Left lung (tissue), 10 donors: ENCODE data around the gene STK40. TPM values are rescaled to one million over a fixed set of nuclear protein-coding genes. Genes with fewer than 3 reads are reported as not detected.
A peak's percentile ranks its signal among the peaks of the same experiment; 100 is the strongest.

Source experiments
- ATAC-seq: fragments of 200-7000 bp; cut with Tn5 transposase; one replicate; pipeline ENCODE4 v1.9.1; 2020; ENCODE audit warnings: moderate library complexity
- DNase-seq, 4 donors: peaks; one replicate each; pipeline ENCODE4 v3.0.0-alpha.2; 2013 to 2020
- H3K27ac ChIP-seq, 2 donors: fragments of 200-600 bp; sonication (generic) in 1 of 2; one replicate each; pipeline versions ENCODE4 v1.5.0 to v1.8.0; 2020 to 2021
- H3K27me3 ChIP-seq, 2 donors: fragments of 200-600 bp; sonication (generic) in 1 of 2; one replicate each; pipeline versions ENCODE4 v1.5.0 to v1.8.0; 2020 to 2021
- H3K36me3 ChIP-seq, 2 donors: fragments of 200-600 bp; sonication (generic) in 1 of 2; one replicate each; pipeline versions ENCODE4 v1.5.0 to v1.8.0; 2020 to 2021
- H3K4me1 ChIP-seq, 2 donors: fragments of 200-600 bp; one replicate each; pipeline ENCODE4 v1.8.0; 2021
- H3K4me3 ChIP-seq, 2 donors: fragments of 200-600 bp; sonication (generic) in 1 of 2; one replicate each; pipeline versions ENCODE4 v1.5.0 to v1.8.0; 2020 to 2021; ENCODE audit warnings: mild to moderate bottlenecking in 1 of 2
- H3K9me3 ChIP-seq, 2 donors: fragments of 200-600 bp; sonication (generic) in 1 of 2; one replicate each; pipeline versions ENCODE4 v1.5.0 to v1.8.0; 2020 to 2021
- intact Hi-C, 2 donors: fragments of 100-400 bp; cut with DNase I; formaldehyde crosslinking; loops; one replicate each; pipeline versions ENCODE4 v1.11.2 to v1.14.2; 2022
- polyA plus RNA-seq, 6 donors: library from polyadenylated mRNA; unstranded; fragments of 120-200 nt; gene quantifications; one replicate each; pipeline ENCODE4 v1.2.1, GENCODE V29; 2013; ENCODE audit not compliant: insufficient read length in 6 of 6
- total RNA-seq, 2 donors: library from RNA; stranded (reverse); fragmentation: NEBNext Ultra II Directional; extraction: Animal tissue kit (Norgen Biotek cat#: 25700); gene quantifications; one replicate each; pipeline ENCODE4 v1.2.1, GENCODE V29; 2021
- TF ChIP-seq, protein P1 (sequence below), 2 donors: fragments of 200-600 bp; sonication (generic) in 1 of 2; IDR thresholded peaks; one replicate each; pipeline versions ENCODE4 v1.5.0 to v1.8.0; 2021; ENCODE audit warnings: antibody characterized with exemption in 2 of 2
- donor health status: DM: no; HTN: yes; CAD: no.
- donor health status: DM: no; HTN: no; CAD: no.

The STK40 gene
- total and polyA plus RNA-seq, 8 donors = 29.3 to 97.7 (median 35.7) TPM

DNA sequence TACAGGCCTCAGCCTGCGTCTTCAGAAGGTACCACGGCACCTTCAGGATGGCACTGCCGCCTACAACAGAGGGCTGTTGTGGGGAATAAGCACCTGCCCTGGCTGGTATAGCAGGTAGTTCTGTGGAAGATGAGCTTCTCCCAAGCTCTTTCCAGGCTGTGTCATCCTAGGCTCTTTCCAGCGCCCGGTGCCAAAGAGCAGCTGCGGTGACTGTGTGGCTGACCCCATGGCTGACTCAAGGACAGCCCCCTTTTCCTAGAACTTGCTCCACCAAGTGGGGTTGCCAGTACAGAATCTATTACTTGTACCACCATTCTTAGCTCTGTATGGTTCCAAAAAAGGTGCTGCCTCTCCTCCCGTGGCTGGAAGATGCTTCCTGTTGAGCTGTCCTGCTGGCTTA is 40.4 kb downstream of the STK40 start:
- no peak overlapping the region for H3K27ac ChIP-seq
- no peaks in the 10 kb centered on the region for H3K27me3 ChIP-seq
- TF ChIP-seq, protein P1, sequence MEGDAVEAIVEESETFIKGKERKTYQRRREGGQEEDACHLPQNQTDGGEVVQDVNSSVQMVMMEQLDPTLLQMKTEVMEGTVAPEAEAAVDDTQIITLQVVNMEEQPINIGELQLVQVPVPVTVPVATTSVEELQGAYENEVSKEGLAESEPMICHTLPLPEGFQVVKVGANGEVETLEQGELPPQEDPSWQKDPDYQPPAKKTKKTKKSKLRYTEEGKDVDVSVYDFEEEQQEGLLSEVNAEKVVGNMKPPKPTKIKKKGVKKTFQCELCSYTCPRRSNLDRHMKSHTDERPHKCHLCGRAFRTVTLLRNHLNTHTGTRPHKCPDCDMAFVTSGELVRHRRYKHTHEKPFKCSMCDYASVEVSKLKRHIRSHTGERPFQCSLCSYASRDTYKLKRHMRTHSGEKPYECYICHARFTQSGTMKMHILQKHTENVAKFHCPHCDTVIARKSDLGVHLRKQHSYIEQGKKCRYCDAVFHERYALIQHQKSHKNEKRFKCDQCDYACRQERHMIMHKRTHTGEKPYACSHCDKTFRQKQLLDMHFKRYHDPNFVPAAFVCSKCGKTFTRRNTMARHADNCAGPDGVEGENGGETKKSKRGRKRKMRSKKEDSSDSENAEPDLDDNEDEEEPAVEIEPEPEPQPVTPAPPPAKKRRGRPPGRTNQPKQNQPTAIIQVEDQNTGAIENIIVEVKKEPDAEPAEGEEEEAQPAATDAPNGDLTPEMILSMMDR (IDR thresholded peaks at IDR 0.05) = no peak
- ATAC-seq (no peak), DNase-seq (no peak)
- intact Hi-C loops = no loop called here
- peaks cover 0 to 99% of the 10 kb centered on the region in 2 donors for H3K36me3 ChIP-seq
- no peak overlapping the region for H3K4me3 ChIP-seq
- H3K4me1 ChIP-seq = peaks cover 4 to 41% of the 10 kb centered on the region in 2 donors
- no peaks in the 10 kb centered on the region for H3K9me3 ChIP-seq

DNA sequence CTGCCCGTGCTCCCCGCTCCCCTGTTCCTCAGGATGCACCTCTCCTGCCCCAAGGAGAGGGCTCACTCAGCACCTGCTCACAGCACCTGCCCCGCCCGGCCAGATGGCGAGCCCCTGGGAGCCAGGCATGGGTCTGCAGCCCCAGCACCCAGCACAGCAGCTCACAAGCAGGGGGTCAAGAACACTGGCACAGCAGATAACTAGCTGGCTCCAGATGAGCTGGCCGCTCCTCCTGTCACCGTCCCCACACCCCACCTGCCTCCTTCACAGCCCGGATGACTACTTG is 41.4 kb downstream of the STK40 start:
- TF ChIP-seq, protein P1 (IDR thresholded peaks at IDR 0.05) = no peak
- Histone ChIP-seq H3K36me3 (peaks cover 0 to 99% of the 10 kb centered on the region in 2 donors), H3K4me1 (peaks cover 0 to 39% of the 10 kb centered on the region in 2 donors), H3K4me3 (no peak overlapping the region), H3K27me3 (no peaks in the 10 kb centered on the region), H3K27ac (no peak overlapping the region), H3K9me3 (no peaks in the 10 kb centered on the region)
- DNase-seq (no peak), ATAC-seq (no peak)
- intact Hi-C loops = loop anchor here in 1 of 2 donors (5.0 kb wide), 1 partner anchor 73 kb away; no protein-coding TSS in a partner anchor

DNA sequence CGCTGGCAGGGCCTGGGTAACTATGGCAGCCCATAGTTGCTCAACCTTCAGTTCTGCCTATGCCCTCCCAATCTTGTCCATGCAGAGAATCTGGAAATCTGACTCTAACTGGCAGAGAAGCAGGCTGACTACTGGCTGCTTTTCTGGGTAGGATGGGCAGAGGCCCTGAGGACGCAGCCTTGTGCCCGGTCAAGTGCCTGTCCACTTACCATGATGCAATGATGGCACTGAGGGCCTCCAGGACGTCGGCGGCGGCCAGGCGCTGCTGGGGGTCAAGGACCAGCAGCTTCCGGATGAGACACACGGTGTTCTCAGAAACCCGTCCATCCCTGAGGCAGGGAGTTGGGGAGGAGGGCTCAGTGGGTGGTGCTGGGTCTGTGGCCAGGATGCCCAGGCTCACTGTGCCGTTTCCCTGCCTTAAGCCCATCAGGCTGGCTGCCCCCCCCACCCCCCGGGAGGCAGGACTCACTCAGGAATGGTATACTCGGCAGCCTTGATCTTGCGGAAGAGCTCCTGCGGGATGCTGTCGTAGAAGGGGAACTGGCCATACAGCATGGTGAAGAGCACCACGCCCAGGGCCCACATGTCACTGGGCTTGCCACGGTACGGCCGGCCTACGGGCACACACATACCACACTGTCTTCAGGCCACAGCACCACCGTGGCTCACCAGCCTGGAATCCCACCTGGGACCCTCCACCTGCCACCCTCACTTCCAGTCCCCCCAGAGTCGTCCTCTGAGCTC is 41.9 kb downstream of the STK40 start:
- no peak for ATAC-seq
- TF ChIP-seq, protein P1 (IDR thresholded peaks at IDR 0.05) = no peak
- no peak for DNase-seq
- Histone ChIP-seq H3K9me3 (no peaks in the 10 kb centered on the region), H3K4me3 (no peak overlapping the region), H3K27ac (peak overlapping the region in 1 of 2 donors; percentile 72), H3K36me3 (peaks cover 0 to 96% of the 10 kb centered on the region in 2 donors), H3K4me1 (peaks cover 0 to 39% of the 10 kb centered on the region in 2 donors), H3K27me3 (no peaks in the 10 kb centered on the region)
- intact Hi-C loops = loop anchor here in 1 of 2 donors (5.0 kb wide), 1 partner anchor 73 kb away; no protein-coding TSS in a partner anchor

DNA sequence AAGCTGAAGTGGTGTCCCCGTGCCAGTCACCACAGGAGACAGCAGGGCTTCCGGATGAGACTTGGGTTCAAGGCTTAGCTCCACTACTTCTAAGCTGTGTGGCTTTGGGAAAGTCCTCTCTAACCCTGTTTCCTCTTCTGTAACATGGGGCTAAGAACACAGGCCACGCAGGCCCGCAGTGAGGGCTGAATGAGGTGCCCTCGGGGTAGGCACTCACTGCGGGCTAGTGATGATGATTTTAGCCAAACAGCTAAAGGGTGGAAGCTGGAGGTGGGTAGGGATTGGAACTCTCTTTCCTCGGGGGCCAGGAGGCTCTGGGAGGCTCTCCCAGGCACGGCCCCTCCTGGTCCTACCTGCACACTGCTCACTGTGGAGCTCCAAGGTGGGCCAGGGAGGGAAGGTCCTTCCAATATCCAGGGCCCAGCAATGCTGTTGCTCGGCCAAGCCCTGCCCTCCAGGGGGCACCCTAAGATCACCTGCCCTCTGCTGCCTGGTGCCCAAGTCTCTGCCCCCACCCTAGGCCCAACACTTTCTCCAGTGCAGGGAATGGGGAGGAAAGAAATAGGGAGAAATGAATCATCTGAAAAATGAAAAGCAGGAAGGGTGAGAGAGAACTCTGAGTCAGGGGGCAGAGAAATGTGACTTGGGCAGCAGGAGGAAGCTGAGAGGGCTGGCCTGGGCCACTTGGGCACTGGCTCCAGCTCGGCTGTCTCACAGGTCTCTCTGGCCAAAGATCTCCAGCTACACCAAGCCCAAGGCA is 43.1 kb downstream of the STK40 start:
- peak; percentile 86 for ATAC-seq
- peaks cover 0 to 84% of the 10 kb centered on the region in 2 donors for H3K36me3 ChIP-seq
- peaks cover 0 to 50% of the 10 kb centered on the region in 2 donors for H3K4me1 ChIP-seq
- intact Hi-C loops = loop anchor here in 1 of 2 donors (5.0 kb wide), 1 partner anchor 75 kb away; no protein-coding TSS in a partner anchor
- H3K27me3 ChIP-seq = no peaks in the 10 kb centered on the region
- DNase-seq = no peak
- TF ChIP-seq, protein P1 (IDR thresholded peaks at IDR 0.05) = peak; percentile 44 to 70
- H3K9me3 ChIP-seq = no peaks in the 10 kb centered on the region
- H3K4me3 ChIP-seq = no peak overlapping the region
- H3K27ac ChIP-seq = peak overlapping the region; percentile 33 to 72
